ES-I3 (cell line): ENCODE results near the gene FCHSD2.

Experiments used
- H3K36me3 ChIP-seq: 2 replicates; pipeline ENCODE4 v1.6.1; 2013; ENCODE audit warnings: mild to moderate bottlenecking, low read length, control low read depth, moderate library complexity; ENCODE audit not compliant: insufficient read depth
- H3K4me1 ChIP-seq: 2 replicates; pipeline ENCODE4 v1.6.1; 2013; ENCODE audit warnings: mild to moderate bottlenecking, control low read depth, low read length; ENCODE audit not compliant: insufficient read depth
- H3K9ac ChIP-seq: 2 replicates; pipeline ENCODE4 v1.6.1; 2013; ENCODE audit warnings: low read depth, mild to moderate bottlenecking, low read length, moderate library complexity
- H3K9me3 ChIP-seq: 2 replicates; pipeline ENCODE4 v1.6.1; 2013; ENCODE audit warnings: mild to moderate bottlenecking, low read length, moderate library complexity; ENCODE audit not compliant: control insufficient read depth, insufficient read depth

The FCHSD2 gene

GRCh38 chr11:73142128-73142377, at the start of gene FCHSD2:
Gene FCHSD2, minus strand, starts transcription at chr11:73142318. Its CDS starts 441 bp downstream, at chr11:73141877.
- Histone ChIP-seq H3K4me1 (peaks cover 16% of the 10 kb centered on the region), H3K9ac (peak within 1 kb of the TSS; percentile 63), H3K9me3 (no peaks in the 10 kb centered on the region), H3K36me3 (no peaks in the 10 kb centered on the region)

GRCh38 chr11:73191151-73191550, 49.0 kb upstream of the FCHSD2 start:
- Histone ChIP-seq H3K9me3 (no peaks in the 10 kb centered on the region), H3K9ac (no peak overlapping the region), H3K36me3 (no peaks in the 10 kb centered on the region), H3K4me1 (peaks cover 5% of the 10 kb centered on the region; the same call in 1 of the 2 replicates)

GRCh38 chr11:73190557-73190885, 48.4 kb upstream of the FCHSD2 start:
- H3K4me1 ChIP-seq, result peaks cover 5% of the 10 kb centered on the region; the same call in 1 of the 2 replicates
- no peak overlapping the region for H3K9ac ChIP-seq
- no peaks in the 10 kb centered on the region for H3K36me3 ChIP-seq
- H3K9me3 ChIP-seq, result no peaks in the 10 kb centered on the region

DNA sequence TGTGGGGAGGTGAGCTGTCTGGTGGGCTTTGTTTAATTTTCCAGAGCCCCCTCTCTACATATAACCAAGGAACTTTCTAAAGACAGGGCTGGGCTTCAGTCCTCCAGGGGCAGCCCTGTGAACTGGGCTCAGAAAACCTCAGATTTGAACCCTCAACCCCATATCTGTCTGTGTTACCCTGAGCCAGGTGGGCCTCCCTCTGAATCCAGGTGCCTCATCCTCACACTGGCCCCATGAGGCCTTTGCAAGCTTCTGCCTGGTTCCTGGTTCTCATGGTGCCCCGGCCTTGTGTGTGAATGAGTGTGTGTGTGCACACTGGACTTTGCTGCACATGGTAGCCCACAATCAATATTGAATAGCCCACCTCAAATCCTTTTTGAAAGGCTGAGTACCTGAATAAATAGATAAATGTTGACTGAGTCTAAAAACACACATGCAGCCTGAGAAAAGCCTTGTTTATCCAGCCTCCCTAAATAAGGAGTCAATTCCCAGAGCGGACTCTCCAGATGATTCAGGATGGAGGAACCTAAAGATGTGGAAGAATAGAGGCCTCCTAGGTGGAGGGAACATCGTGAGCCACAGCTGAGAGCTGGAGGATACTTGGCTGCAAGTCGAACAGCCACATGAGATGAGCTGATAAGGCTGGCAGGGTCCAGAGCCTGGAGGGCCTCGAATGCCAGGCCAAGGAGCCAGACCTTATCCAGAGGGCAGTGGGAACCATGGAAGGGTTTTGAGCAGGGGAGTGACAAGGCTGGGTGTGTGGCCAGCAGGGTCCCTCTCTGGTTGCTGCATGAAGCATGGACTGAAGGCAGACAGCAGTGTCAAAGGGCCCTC, 47.8 kb upstream of the FCHSD2 start:
- no peak overlapping the region for H3K9ac ChIP-seq
- no peaks in the 10 kb centered on the region for H3K9me3 ChIP-seq
- H3K4me1 ChIP-seq, result peaks cover 5% of the 10 kb centered on the region; the same call in 1 of the 2 replicates

DNA sequence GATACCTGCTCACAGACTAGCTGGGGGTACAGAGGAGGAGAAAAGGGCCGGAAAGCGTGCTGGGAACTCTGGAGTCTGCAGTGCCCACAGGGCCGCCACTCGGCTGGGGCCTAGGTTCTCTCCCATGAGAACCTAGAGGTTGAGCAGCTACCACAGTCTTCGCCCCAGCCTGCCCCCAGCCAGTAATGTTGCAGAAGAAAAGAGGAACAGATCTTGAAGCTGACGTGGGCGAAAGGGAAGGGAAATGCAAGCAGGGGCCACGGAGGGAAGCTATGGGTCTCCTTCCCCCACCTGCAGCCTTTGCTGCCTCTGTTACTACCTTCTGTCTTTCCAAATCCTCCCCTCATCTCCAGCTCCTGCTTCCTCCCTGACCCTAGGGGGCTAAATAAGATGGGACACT, 47.2 kb upstream of the FCHSD2 start:
- no peaks in the 10 kb centered on the region for H3K9me3 ChIP-seq
- no peak overlapping the region for H3K9ac ChIP-seq
- peaks cover 5% of the 10 kb centered on the region; the same call in 1 of the 2 replicates for H3K4me1 ChIP-seq

More for the DNA sequence above, 47.8 kb upstream of the FCHSD2 start:
- no peaks in the 10 kb centered on the region for H3K36me3 ChIP-seq

DNA sequence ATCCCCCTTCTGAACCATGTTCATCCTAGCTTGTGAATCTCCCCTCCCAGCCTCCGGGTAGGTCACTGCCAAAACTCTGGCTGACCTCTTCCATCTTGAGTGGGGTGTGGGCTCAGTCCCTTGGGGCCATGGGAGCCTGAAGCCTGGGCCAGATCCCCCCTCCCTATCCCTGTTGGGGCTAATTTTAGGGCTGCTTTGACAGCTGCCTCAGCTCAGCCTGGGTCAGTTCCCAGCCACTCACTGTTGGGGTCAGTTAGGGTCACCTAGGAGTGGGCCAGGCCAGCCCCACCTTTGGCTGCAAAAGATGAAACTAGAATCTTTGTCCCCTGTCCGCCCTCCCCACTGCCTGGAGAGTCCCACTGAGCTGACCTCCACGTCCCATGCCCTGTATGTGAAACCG, 46.2 kb upstream of the FCHSD2 start:
- H3K4me1 ChIP-seq, result peaks cover 5% of the 10 kb centered on the region; the same call in 1 of the 2 replicates
- H3K9ac ChIP-seq, result no peak overlapping the region
- no peaks in the 10 kb centered on the region for H3K36me3 ChIP-seq
- no peaks in the 10 kb centered on the region for H3K9me3 ChIP-seq

More for the DNA sequence above, 47.2 kb upstream of the FCHSD2 start:
- no peaks in the 10 kb centered on the region for H3K36me3 ChIP-seq

GRCh38 chr11:73187854-73188253, 45.7 kb upstream of the FCHSD2 start:
- no peaks in the 10 kb centered on the region for H3K36me3 ChIP-seq
- peaks cover 5% of the 10 kb centered on the region; the same call in 1 of the 2 replicates for H3K4me1 ChIP-seq
- H3K9ac ChIP-seq, result no peak overlapping the region
- no peaks in the 10 kb centered on the region for H3K9me3 ChIP-seq

DNA sequence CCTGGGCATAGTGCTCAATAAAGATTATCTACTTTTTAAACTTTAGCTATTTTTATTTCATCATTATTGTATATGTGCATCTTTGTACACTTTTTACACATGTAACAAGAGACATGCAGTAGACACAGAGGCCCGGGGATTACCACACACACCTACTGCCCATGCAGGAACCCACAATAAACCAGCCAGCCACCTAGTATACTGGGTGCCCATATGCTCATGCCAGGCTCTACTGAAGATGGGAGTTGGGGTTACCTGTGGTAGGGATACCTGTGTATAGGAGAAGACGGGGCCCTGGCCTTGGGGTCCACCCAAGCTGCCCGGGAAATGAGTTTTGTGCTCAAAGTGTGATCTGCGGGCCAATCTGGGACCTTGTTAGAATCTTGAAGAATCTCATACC, 44.8 kb upstream of the FCHSD2 start:
- Histone ChIP-seq H3K4me1 (peaks cover 5% of the 10 kb centered on the region; the same call in 1 of the 2 replicates), H3K9ac (no peak overlapping the region), H3K9me3 (no peaks in the 10 kb centered on the region), H3K36me3 (no peaks in the 10 kb centered on the region)

DNA sequence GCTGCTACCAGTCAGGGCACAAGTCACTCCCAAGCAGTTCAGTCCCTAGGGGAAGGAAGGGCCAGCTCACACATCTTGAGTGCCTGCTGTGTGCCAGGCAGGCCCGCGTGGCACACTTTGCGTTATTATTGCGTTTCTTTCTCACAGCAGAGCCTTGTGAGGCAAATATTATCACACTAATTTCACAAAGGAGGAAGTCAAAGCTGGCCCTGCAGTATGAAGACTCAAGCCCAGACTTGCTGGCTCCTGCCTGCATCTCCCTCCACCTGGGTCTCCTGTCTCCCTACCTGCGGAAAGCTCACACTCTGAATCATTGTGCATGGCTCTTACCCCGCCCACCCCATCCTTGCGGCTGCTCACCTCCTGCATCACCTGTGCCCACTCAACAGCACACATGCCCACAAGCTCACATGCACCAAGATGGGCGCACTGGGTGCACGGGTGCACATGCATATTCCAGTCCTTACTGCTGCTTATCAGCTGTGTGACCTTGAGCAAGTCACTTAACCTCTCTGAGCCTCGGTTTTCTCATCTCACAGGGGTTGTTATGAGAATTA, 44.3 kb upstream of the FCHSD2 start:
- no peaks in the 10 kb centered on the region for H3K9me3 ChIP-seq
- no peaks in the 10 kb centered on the region for H3K36me3 ChIP-seq
- no peak overlapping the region for H3K9ac ChIP-seq
- H3K4me1 ChIP-seq, result peaks cover 5% of the 10 kb centered on the region; the same call in 1 of the 2 replicates

DNA sequence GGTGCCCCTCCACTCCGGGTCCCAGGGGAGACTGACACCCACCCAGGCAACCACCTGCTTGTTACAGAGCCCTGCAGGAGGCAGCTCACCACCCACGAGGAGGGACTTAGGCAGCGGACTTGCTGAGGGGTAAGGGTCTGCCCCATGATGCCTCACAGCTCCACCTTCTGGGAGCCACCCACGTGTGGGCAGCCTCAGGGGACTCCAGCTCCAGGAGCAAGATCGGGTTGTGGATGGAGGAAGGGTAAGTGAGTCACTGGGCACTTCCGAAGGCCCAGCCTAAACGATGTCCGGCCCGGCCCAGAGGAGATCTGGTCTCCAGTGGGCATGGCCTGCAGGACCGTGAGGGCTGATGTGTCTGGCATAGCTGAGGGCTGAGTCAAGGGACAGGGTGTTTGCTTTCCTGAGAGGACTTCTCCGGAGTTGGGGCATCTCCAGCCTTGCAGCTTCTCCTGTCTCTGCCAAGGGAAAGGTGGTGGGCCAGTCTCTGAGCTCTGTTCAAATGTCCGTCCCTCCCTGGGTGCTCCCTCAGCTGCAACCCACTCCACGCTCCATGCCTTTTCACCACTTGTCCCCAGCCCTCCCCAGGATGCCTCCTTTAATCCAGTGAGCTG, 43.7 kb upstream of the FCHSD2 start:
- no peaks in the 10 kb centered on the region for H3K36me3 ChIP-seq
- H3K9me3 ChIP-seq, result no peaks in the 10 kb centered on the region
- peaks cover 5% of the 10 kb centered on the region; the same call in 1 of the 2 replicates for H3K4me1 ChIP-seq
- no peak overlapping the region for H3K9ac ChIP-seq

- Histone ChIP-seq H3K9ac (no peak overlapping the region), H3K9me3 (no peaks in the 10 kb centered on the region), H3K4me1 (peaks cover 5% of the 10 kb centered on the region; the same call in 1 of the 2 replicates), H3K36me3 (no peaks in the 10 kb centered on the region)
These were observed 43.0 kb upstream of the FCHSD2 start for GRCh38 chr11:73184953-73185671.

DNA sequence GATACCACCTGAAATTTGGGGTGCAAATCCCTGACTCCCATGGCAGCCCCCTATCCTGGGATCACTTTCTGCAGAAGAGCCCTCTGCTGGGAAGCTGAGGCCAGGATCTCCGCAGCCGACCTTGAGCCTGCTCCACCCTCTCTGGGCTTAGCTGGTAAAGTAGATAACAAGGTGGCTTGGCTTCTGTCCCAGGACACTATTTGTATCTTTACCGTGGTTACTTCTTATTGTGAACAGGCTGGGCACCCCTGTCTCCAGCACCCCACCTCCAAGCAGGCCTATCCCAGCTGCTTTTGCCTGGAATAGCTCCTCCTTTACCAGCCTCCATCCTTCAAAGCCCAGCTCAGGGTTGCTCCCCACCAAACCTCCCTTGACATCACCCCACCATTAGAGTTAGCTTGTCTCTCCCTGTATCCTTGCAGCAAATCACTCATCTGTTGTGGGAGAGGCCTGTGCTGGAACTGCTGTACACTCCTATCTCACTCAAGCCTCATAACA, 40.8 kb upstream of the FCHSD2 start:
- Histone ChIP-seq H3K4me1 (peaks cover under 1% of the 10 kb centered on the region; the same call in 1 of the 2 replicates), H3K36me3 (no peaks in the 10 kb centered on the region), H3K9me3 (no peaks in the 10 kb centered on the region), H3K9ac (no peak overlapping the region)

GRCh38 chr11:73178681-73179080, 36.6 kb upstream of the FCHSD2 start:
- H3K9ac ChIP-seq, result no peak overlapping the region
- H3K36me3 ChIP-seq, result no peaks in the 10 kb centered on the region
- no peaks in the 10 kb centered on the region for H3K9me3 ChIP-seq
- no peaks in the 10 kb centered on the region for H3K4me1 ChIP-seq

DNA sequence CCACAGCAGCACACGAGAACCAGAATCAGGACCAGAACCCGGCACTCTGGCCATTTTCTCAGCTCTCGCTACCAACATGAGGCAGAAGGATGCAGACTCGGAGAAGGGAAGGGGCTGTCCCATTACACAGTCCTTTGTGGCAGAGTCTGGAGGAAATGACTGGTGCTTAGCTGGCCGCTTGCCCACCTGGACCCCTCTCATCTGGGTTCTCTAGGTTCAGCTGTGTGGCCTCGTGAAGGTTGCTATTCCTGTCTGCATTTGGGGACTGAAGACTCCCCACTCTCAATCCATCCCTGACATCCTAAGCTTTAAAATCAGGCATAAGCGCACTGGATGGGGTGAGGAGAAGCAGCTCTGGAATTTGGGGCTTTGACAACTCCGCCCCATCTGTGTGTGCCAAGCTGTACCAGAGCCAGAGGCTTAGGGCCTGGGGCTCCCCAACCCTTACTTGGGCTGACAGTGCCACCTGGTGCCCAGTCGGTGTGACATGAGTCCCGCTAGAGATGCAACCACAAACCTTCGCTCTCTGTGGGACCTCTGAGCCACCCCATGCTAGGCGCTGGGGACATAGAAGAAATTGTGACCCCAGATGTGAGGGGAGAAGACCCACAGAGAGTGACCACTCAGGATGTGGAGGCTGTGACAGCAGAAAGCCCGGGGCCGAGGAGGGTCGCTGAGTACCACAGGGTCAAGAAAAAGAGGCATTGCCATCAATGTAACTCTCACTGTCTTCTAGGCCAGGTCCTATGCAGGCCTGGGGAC, 35.8 kb upstream of the FCHSD2 start:
- Histone ChIP-seq H3K9me3 (no peaks in the 10 kb centered on the region), H3K4me1 (no peaks in the 10 kb centered on the region; the same call in 1 of the 2 replicates), H3K9ac (no peak overlapping the region), H3K36me3 (no peaks in the 10 kb centered on the region)
